ENCODE results near the gene ARID5B. TPM values are rescaled to one million over a fixed set of nuclear protein-coding genes. Genes with fewer than 3 reads are reported as not detected.

The ARID5B gene
- total and polyA plus RNA-seq, 7 donors = 8.5 to 166 (median 75.9) TPM

GRCh38 chr10:62092301-62093030, 191.0 kb downstream of the ARID5B start:
- 86 to 91% (median 89%) methylated on average over 22 of the region's 22 CpGs for WGBS, 3 donors
- Histone ChIP-seq H3K27ac (peak overlapping the region; percentile 24), H3K4me1 (peaks cover 21% of the 10 kb centered on the region), H3K36me3 (ENCODE audit: insufficient read depth in 1 of 2, low read depth in 1 of 2) (peaks cover 6 to 62% of the 10 kb centered on the region in 2 donors), H3K4me3 (no peak overlapping the region), H3K9me3 (no peaks in the 10 kb centered on the region), H3K27me3 (ENCODE audit: insufficient read depth in 3 of 3, low read length in 2 of 3) (no peaks in the 10 kb centered on the region)
- no peak for TF ChIP-seq CTCF (IDR thresholded peaks at IDR 0.05)
- ATAC-seq (no peak), DNase-seq (no peak)
- intact Hi-C loops (cut with DNase I) = loop anchor here in 1 of 2 donors (10.0 kb wide), 1 partner anchor 48 kb away; no protein-coding TSS in a partner anchor

DNA sequence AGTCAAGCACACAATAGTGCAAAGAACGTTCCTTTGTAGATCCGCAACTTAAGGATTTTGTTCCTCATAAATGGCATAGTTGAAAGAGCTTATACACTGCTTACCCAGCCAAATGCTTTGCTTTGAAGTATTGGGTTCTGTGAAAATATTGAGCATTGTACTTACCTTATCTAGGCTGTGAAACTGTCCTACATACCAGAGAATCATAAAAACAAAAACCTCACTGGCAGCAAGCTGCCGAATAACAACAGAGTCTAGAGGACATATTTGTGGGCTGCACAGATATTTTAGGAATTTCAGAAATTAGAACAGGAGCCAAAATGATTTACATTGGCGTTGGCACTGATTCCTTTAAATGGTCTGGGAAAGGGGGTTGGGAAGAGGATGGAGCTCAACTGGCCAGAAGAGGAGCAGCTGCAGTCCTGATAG, 192.4 kb downstream of the ARID5B start:
- peak overlapping the region; percentile 48 for H3K27ac ChIP-seq
- intact Hi-C loops (cut with DNase I) = loop anchor here in 1 of 2 donors (10.0 kb wide), 1 partner anchor 49 kb away; no protein-coding TSS in a partner anchor
- peaks cover 6 to 48% of the 10 kb centered on the region in 2 donors for H3K36me3 ChIP-seq (ENCODE audit: insufficient read depth in 1 of 2, low read depth in 1 of 2)
- H3K9me3 ChIP-seq = no peaks in the 10 kb centered on the region
- 39 to 56% (median 51%) methylated on average over 4 of the region's 4 CpGs for WGBS, 3 donors
- H3K27me3 ChIP-seq (ENCODE audit: insufficient read depth in 3 of 3, low read length in 2 of 3) = no peaks in the 10 kb centered on the region
- no peak for ATAC-seq
- H3K4me3 ChIP-seq = no peak overlapping the region
- TF ChIP-seq CTCF (IDR thresholded peaks at IDR 0.05) = no peak
- peaks cover 21% of the 10 kb centered on the region for H3K4me1 ChIP-seq
- no peak for DNase-seq

DNA sequence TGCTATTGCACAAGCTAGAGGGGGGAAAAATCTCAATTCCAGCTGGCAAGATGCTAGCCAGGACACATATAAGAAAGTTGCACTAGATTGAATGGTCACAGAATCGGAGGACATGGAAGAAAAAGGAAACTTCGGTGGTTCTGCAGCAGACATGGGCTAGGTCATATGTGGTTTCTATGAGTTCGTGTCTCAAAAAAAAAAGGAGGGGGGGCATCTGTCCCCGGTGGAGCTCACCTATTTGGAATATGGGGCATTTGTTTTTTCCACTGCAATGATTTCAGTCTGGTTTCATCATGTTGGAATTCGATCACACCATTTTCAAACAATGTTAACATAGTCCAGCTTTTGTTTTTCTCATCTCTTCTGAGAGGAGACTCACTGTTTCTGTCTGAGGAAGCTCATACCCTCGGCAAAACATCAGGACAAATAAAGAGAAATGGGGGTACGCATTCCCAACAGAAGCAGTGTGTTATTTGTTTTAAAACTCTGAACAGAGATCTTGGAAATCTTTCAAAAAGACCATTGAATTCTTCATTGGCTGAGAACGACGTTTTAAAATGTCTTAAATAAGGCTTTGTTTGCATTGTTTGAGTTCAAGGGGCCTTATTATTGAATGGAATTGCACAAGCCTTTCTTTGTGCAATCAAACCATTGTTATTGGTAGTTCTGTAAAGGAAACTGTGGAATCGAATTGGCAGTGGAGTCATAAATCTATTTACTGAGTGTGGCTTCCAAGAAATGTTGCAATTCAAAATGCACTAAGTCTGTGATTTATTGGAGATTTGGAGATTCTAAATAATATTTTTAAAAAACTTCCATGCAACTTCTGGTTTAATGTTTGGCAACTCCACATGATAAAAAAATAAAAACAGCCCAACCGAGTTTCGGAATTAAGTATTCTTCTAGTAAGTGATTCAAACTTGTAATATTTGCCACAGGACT, 194.0 kb downstream of the ARID5B start:
- Histone ChIP-seq H3K27me3 (ENCODE audit: insufficient read depth in 3 of 3, low read length in 2 of 3) (no peaks in the 10 kb centered on the region), H3K36me3 (ENCODE audit: insufficient read depth in 1 of 2, low read depth in 1 of 2) (peaks cover 6 to 32% of the 10 kb centered on the region in 2 donors), H3K27ac (peak overlapping the region; percentile 56), H3K4me3 (no peak overlapping the region), H3K9me3 (no peaks in the 10 kb centered on the region), H3K4me1 (peaks cover 21% of the 10 kb centered on the region)
- TF ChIP-seq CTCF (IDR thresholded peaks at IDR 0.05) = no peak
- DNase-seq (no peak), ATAC-seq (no peak)
- intact Hi-C loops (cut with DNase I) = loop anchor here in 1 of 2 donors (10.0 kb wide), 1 partner anchor 51 kb away; no protein-coding TSS in a partner anchor
- 33 to 50% (median 42%) methylated on average over 12 of the region's 12 CpGs for WGBS, 3 donors

DNA sequence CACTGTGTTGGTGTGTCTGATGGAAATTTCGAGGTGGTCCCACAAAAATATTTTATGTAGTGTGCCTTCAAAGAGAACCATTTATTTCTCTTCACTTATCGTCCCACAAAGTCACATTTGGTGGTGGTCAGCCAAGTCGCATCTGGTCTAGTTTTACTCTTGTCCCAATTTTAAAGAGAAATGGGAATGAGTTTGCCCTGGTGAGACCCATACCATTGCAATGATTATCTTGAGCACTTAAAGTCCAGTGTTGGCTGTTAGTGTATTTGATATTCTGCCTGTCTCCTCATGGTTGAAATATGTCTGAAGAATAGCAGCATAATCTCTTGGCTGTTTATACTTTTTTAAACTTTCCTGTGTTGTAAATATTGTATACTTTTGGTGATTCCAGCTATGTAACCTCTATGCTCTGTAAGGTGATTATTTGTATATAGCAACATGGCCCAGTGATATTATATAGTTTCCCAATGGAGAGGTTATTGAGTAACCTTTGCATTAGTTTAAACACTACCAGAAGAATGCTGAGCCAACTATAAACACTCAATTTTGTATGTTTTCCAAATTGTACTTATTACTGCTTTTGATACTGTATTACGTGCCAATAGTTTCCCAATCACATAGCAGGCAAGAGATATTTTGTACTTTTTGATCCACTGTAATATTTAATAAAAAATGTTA, 194.9 kb downstream of the ARID5B start:
- TF ChIP-seq CTCF (IDR thresholded peaks at IDR 0.05) = no peak
- peaks cover 21% of the 10 kb centered on the region for H3K4me1 ChIP-seq
- H3K4me3 ChIP-seq = no peak overlapping the region
- no peaks in the 10 kb centered on the region for H3K9me3 ChIP-seq
- WGBS, 3 donors = 62 to 79% (median 65%) methylated on average over 4 of the region's 4 CpGs
- peaks cover 0 to 23% of the 10 kb centered on the region in 2 donors for H3K36me3 ChIP-seq (ENCODE audit: insufficient read depth in 1 of 2, low read depth in 1 of 2)
- H3K27ac ChIP-seq = peak overlapping the region; percentile 56
- DNase-seq = no peak
- intact Hi-C loops (cut with DNase I) = loop anchor here in 1 of 2 donors (10.0 kb wide), 1 partner anchor 52 kb away; no protein-coding TSS in a partner anchor
- no peak for ATAC-seq
- H3K27me3 ChIP-seq (ENCODE audit: insufficient read depth in 3 of 3, low read length in 2 of 3) = no peaks in the 10 kb centered on the region

Measured in psoas muscle (tissue), 8 donors.